HG02840 (cell line): ENCODE measurements around the gene AGBL3.

ENCODE experiments used
- ATAC-seq: cut with Tn5 transposase; IDR thresholded peaks from one replicate; pipeline ENCODE4 v1.9.1; 2021; ENCODE audit warnings: mild to moderate bottlenecking, moderate library complexity, moderate number of reproducible peaks; ENCODE audit not compliant: unreplicated experiment, low FRiP score

AGBL3 gene

DNA sequence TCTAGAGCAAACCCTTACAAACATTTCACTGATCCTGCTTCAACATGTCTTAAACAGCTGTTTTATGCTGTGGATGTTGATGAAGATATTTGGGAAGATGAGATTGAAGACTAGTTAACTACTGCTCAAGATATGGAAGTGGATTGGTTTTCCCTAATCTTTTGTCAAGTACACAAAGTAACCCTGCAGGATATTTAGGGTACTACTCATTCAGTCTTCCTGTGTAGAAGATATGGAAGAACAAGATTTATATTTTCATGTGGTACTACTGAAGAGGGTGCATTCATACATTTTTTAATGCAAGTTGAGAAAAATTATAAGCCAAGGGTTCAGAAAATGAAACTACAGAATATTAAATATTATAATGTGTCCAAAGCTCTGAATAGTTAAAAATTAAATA is 143.3 kb downstream of the AGBL3 start:
- ATAC-seq = no peak

- no peak for ATAC-seq
These were observed 157.8 kb downstream of the AGBL3 start for GRCh38 chr7:135143885-135144668.

- peak; percentile 14 for ATAC-seq
These were observed 161.1 kb downstream of the AGBL3 start for GRCh38 chr7:135147341-135147898.

- peak; percentile 58 for ATAC-seq
These were observed 161.8 kb downstream of the AGBL3 start, which contains the start of gene TMEM140 for GRCh38 chr7:135147899-135148721. TSS of gene TMEM140 (plus strand) at chr7:135148072. CDS start at chr7:135164442, 16,370 bp downstream.

DNA sequence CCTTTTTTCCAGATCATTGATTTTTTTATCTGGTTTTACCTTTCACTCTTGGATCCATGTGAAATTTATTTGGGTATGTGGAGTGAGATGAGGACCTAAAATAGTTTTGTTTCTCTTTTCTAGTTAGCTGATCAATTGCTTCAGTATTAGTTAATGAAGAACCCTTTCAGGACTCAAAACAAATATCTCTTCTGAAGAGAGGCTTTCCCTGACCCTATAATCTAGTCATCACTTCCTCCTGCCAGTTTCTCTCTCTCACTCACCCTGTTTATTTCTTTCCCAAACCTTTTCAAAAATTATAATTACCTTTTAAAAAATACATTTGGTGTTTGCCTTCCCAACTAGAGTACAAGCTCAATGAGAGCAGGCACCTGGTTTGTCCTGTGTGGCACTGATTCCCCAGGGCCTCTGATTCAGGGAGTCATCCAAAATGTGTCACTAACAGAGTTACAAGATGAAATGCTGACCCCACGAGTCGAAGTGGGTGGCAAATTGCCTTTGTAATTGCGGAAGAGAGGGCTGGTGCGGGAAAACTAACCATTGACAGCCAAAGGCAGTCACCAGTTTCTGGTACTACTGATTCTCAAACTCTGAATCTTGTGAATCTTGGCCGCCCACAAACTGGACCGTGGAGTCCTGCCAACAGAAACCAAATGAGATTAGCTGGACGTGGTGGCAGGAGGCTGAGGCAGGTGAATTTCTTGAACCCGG is 163.9 kb downstream of the AGBL3 start:
- no peak for ATAC-seq

DNA sequence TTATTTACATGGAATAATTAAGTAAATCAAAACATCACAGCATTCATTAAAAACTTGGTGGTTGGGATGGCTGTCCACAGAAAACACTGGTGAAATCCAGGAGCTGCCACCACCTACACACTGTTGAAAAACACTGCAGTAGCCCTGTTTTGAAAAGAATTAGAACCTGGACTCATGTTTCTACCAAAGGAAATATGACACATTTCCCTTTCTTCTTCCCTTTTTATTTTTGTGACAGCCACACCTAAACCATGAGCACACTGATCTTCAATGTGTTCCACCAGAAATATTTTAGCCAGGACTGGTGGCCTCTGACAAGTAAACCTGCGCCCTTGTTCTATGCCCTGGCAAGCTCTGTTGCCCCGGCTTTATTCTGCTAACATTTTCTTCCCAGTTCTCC is 164.8 kb downstream of the AGBL3 start:
- no peak for ATAC-seq

- ATAC-seq = no peak
These were observed 165.2 kb downstream of the AGBL3 start for GRCh38 chr7:135151533-135151932.

DNA sequence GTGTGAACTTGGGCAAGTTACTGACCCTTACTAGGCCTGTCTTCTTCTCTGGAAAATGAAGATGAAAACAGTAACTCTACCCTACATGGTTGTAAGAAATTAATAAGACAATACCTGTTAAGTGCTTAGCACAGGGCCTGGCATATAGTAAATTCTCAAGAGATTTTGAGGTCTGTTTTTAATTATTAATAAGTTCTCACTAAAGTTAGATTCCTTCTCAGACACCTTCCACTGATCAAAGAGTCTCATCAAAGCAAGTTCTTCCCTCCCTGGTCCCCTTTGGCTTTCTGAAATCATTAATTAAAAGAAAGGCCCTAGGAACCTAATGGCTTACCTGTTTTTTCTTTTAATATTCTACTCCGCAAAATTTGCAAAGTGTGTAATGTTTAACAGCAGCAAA is 166.1 kb downstream of the AGBL3 start:
- no peak for ATAC-seq

DNA sequence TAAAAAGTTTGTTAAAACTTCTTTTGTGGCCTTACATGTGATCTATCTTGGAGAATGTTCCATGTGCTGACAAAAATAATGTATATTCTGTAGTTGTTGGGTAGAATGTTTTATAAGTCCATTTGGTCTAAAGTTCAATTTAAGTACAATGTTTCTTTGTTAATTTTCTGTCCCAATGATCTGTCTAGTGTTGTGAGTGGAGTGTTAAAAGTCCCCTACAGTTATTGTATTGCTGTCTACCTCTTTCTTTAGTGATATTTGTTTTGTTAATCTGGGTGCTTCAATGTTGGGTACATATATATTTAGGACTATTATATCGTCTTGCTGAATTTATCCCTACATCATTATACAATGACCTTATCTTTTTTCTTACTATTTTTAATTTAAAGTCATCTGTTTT is 168.4 kb downstream of the AGBL3 start:
- no peak for ATAC-seq

- ATAC-seq = no peak
These were observed 170.0 kb downstream of the AGBL3 start for GRCh38 chr7:135156290-135156689.

DNA sequence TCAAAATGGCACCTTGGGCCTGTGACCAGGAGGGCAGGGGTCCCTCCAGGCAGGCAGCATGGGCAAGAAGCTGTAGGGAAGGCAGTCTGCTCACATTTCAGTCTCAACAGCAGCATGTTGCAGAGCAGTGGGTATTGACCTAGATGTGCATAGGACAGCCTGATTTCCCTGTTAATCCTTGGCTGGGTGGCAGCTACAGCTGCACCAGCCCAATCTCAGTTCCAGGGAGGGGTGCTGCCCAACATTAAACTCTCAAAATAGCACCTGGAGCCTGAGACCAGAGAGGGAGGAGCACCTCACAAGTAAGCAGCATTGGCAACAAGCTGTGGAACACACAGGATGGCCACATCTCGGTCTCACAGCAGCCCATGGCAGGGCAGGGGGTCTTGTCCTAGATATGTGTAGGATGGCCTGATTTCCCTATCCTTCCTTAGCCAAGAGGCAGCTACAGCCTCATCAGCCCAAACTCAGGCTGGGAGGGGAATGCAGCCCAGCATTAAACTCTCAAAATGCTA is 171.9 kb downstream of the AGBL3 start:
- no peak for ATAC-seq

GRCh38 chr7:135158874-135159273 is 172.6 kb downstream of the AGBL3 start:
- no peak for ATAC-seq

DNA sequence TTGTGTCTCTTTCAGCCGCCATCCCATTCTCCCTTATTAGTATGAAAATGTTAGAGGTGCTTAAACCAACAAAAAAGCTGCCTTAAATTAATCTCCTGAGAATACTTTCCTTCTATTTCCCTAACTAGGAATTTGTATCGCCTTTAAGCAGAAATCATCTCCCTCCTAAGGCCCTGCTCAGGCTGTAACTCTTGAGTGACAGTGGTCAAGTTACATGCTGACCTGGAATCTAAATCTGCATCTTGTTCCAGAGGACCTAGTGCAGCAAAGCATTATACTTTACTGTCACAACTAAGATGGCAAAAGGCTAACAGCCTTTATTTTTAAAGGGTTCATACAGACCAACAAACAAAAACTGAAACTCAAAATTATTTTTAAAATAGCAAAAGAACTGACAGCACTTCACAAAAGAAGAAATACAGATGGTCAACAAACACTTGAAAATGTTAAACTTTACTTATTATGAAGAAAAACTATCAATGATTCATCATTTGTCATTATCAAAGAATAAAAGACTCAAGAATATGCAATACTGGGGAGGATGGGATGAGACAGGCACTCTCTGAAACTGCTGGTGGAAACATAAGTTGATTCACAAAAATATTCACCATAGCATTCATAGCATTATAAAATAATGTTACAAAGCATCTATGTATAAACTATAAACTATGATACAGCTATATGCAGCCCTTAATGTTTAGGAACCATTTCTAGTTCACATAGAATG is 173.2 kb downstream of the AGBL3 start:
- no peak for ATAC-seq

GRCh38 chr7:135160098-135160857 is 174.0 kb downstream of the AGBL3 start:
- ATAC-seq = peak; percentile 58

GRCh38 chr7:135160858-135161653 is 174.7 kb downstream of the AGBL3 start:
- no peak for ATAC-seq

GRCh38 chr7:135161669-135162068 is 175.4 kb downstream of the AGBL3 start:
- ATAC-seq = no peak

- ATAC-seq = no peak
These were observed 176.2 kb downstream of the AGBL3 start for GRCh38 chr7:135162382-135163001.
